ENCODE results near the gene GRIK4.

DNA sequence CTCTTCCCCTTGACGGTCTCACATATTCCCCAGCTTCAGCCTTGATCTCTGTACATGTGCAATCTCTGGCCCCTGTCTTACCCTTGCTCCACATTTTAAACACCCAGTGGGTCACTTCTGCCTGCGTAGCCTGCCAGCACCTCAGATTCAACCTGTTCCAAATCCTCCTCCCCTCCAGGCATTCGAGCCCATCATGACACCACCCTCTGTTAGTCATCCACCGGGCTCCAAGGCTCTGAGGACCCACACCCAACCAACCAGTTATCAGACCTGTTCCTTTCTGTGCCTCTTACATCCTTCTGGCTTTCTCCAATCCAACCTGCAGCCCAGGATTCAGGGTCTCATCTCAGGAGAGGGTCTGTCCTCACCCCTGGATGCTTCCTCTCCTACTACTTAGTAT is 392.6 kb downstream of the GRIK4 start:
- no peak for TF ChIP-seq EZH2 (IDR thresholded peaks at IDR 0.05)
- TF ChIP-seq, protein P1, sequence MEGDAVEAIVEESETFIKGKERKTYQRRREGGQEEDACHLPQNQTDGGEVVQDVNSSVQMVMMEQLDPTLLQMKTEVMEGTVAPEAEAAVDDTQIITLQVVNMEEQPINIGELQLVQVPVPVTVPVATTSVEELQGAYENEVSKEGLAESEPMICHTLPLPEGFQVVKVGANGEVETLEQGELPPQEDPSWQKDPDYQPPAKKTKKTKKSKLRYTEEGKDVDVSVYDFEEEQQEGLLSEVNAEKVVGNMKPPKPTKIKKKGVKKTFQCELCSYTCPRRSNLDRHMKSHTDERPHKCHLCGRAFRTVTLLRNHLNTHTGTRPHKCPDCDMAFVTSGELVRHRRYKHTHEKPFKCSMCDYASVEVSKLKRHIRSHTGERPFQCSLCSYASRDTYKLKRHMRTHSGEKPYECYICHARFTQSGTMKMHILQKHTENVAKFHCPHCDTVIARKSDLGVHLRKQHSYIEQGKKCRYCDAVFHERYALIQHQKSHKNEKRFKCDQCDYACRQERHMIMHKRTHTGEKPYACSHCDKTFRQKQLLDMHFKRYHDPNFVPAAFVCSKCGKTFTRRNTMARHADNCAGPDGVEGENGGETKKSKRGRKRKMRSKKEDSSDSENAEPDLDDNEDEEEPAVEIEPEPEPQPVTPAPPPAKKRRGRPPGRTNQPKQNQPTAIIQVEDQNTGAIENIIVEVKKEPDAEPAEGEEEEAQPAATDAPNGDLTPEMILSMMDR (IDR thresholded peaks at IDR 0.05): no peak
